Keratinocyte (primary cell): ENCODE measurements around the gene OMG. TPM values are rescaled to one million over a fixed set of nuclear protein-coding genes. Genes with fewer than 3 reads are reported as not detected.

Source experiments
- DNase-seq: peaks from one replicate; pipeline ENCODE4 v3.0.0-alpha.2; 2011; ENCODE audit warnings: low read depth, missing footprints, low spot score
- FAIRE-seq: peaks from 2 replicates; lab custom pipeline; 2011; peaks lifted over from hg19 to GRCh38; lab: Jason Lieb, UNC
- H2AFZ ChIP-seq: 2 replicates; pipeline ENCODE4 v1.6.0; 2012; ENCODE audit warnings: low read length, control low read depth, inconsistent platforms; ENCODE audit not compliant: control insufficient read depth
- H3K27ac ChIP-seq: 2 replicates; pipeline ENCODE4 v1.5.1; 2011; ENCODE audit warnings: low read length; ENCODE audit not compliant: control insufficient read depth, insufficient read depth
- H3K27me3 ChIP-seq: 3 replicates; pipeline ENCODE4 v1.6.0; 2011; ENCODE audit warnings: low read length; ENCODE audit not compliant: control insufficient read depth, insufficient read depth; ENCODE audit errors: extremely low read depth
- H3K36me3 ChIP-seq, 2 experiments: 2 replicates in 1 of 2; 3 replicates in 1 of 2; pipeline ENCODE4 v1.5.1; 2011; ENCODE audit warnings: low read length in 2 of 2, mild to moderate bottlenecking in 1 of 2; ENCODE audit not compliant: control insufficient read depth in 2 of 2, insufficient read depth in 2 of 2; ENCODE audit errors: extremely low read depth in 1 of 2
- H3K4me1 ChIP-seq: 3 replicates; pipeline ENCODE4 v1.5.1; 2011; ENCODE audit warnings: low read length; ENCODE audit not compliant: control insufficient read depth, insufficient read depth; ENCODE audit errors: extremely low read depth
- H3K4me2 ChIP-seq: 3 replicates; pipeline ENCODE4 v1.6.0; 2011; ENCODE audit warnings: low read depth, low read length; ENCODE audit not compliant: control insufficient read depth, insufficient read depth; ENCODE audit errors: extremely low read depth
- H3K4me3 ChIP-seq, 3 experiments: fragments of 200-600 bp in 1 of 3; sonication (generic) in 1 of 3; 2 replicates in 2 of 3; 3 replicates in 1 of 3; pipeline ENCODE4 v1.5.1; 2011 to 2016; ENCODE audit warnings: low read length in 3 of 3, mild to moderate bottlenecking in 3 of 3, control low read depth in 2 of 3, inconsistent platforms in 1 of 3, low read depth in 1 of 3, mixed read lengths in 1 of 3, mixed run types in 1 of 3, moderate library complexity in 1 of 3; ENCODE audit not compliant: control insufficient read depth in 2 of 3, insufficient read depth in 2 of 3; ENCODE audit errors: extremely low read depth in 1 of 3
- H3K79me2 ChIP-seq: 2 replicates; pipeline ENCODE4 v1.6.0; 2012; ENCODE audit warnings: low read length; ENCODE audit not compliant: control insufficient read depth, insufficient read depth
- H3K9ac ChIP-seq: 3 replicates; pipeline ENCODE4 v1.6.0; 2011; ENCODE audit warnings: low read length; ENCODE audit not compliant: control insufficient read depth, insufficient read depth; ENCODE audit errors: extremely low read depth
- H3K9me1 ChIP-seq: 3 replicates; pipeline ENCODE4 v1.6.0; 2011; ENCODE audit warnings: low read length; ENCODE audit not compliant: control insufficient read depth, insufficient read depth; ENCODE audit errors: extremely low read depth
- H3K9me3 ChIP-seq: 2 replicates; pipeline ENCODE4 v1.5.1; 2012; ENCODE audit warnings: low read depth, low read length; ENCODE audit not compliant: control insufficient read depth
- H4K20me1 ChIP-seq: 3 replicates; pipeline ENCODE4 v1.6.0; 2011; ENCODE audit warnings: low read length; ENCODE audit not compliant: control insufficient read depth, insufficient read depth; ENCODE audit errors: extremely low read depth
- CTCF ChIP-seq, 3 experiments: IDR thresholded peaks in 1 of 3; conservative IDR thresholded peaks in 1 of 3; optimal IDR thresholded peaks in 1 of 3; 2 replicates in 2 of 3; 3 replicates in 1 of 3; pipeline versions ENCODE3 to v1.5.1; 2011; ENCODE audit warnings: low read length in 3 of 3, mild to moderate bottlenecking in 3 of 3, moderate library complexity in 2 of 3, control low read depth in 1 of 3, inconsistent platforms in 1 of 3; ENCODE audit not compliant: insufficient read depth in 2 of 3; ENCODE audit errors: extremely low read depth in 1 of 3
- EZH2 ChIP-seq: IDR thresholded peaks from one replicate; pipeline ENCODE4 v1.6.1; 2012; ENCODE audit warnings: inconsistent platforms, mild to moderate bottlenecking, low read length, moderate library complexity
- dilution Hi-C: fragments of 300-500 bp; cut with MboI; formaldehyde crosslinking; loops from one replicate; pipeline ENCODE4 v1.7.0; 2020; ENCODE audit warnings: low sequenced_read_pairs; ENCODE audit not compliant: extremely low pct_ligation_motif_present
- polyA plus RNA-seq, 5 experiments: library from polyadenylated mRNA; depleted of rRNA in 3 of 5; stranded (reverse) in 3 of 5; stranded (forward) in 1 of 5; unstranded in 1 of 5; fragments of >200 nt; gene quantifications; 1 replicate in 1 of 5; 2 replicates in 3 of 5; 3 replicates in 1 of 5; pipeline versions ENCODE4 v1.2.1 to v1.2.3, GENCODE V29; 2011 to 2012; ENCODE audit warnings: missing spikeins in 2 of 5, low read depth in 1 of 5, low replicate concordance in 1 of 5

The OMG gene
- polyA plus RNA-seq, 1 donor (not counting 4 experiments of a cell fraction or from before 2014, with no cell fraction given), result not detected

GRCh38 chr17:31295489-31295871, 1.6 kb downstream of the OMG start:
- no peak overlapping the region for H3K27ac ChIP-seq
- H3K79me2 ChIP-seq, result no peaks in the 10 kb centered on the region
- no peaks in the 10 kb centered on the region for H3K4me1 ChIP-seq
- H3K9me3 ChIP-seq, result no peaks in the 10 kb centered on the region
- TF ChIP-seq EZH2 (no peak), CTCF (optimal IDR thresholded peaks at IDR 0.05 in 1 of 3, IDR thresholded peaks at IDR 0.05 in 1 of 3, conservative IDR thresholded peaks at IDR 0.05 in 1 of 3; ENCODE audit: extremely low read depth in 1 of 3, insufficient read depth in 2 of 3, low read length in 3 of 3) (no peak)
- no peak for FAIRE-seq
- no peak for DNase-seq
- H3K4me2 ChIP-seq, result no peak overlapping the region
- no peaks in the 10 kb centered on the region for H4K20me1 ChIP-seq
- dilution Hi-C loops, result no loop called here
- H3K9ac ChIP-seq, result no peak overlapping the region
- peaks cover 0 to 1% of the 10 kb centered on the region in 2 experiments for H3K36me3 ChIP-seq
- H3K27me3 ChIP-seq, result no peaks in the 10 kb centered on the region
- H2AFZ ChIP-seq, result no peak overlapping the region
- H3K4me3 ChIP-seq, result no peak overlapping the region
- no peaks in the 10 kb centered on the region for H3K9me1 ChIP-seq

- dilution Hi-C loops, result no loop called here
Measured at GRCh38 chr17:31294820-31295488, 2.1 kb downstream of the OMG start.

More at GRCh38 chr17:31294820-31295488, 2.1 kb downstream of the OMG start:
- H3K9me1 ChIP-seq, result no peaks in the 10 kb centered on the region
- H3K4me1 ChIP-seq, result no peaks in the 10 kb centered on the region
- no peaks in the 10 kb centered on the region for H3K79me2 ChIP-seq
- no peak overlapping the region for H3K9ac ChIP-seq
- H3K4me2 ChIP-seq, result no peak overlapping the region
- no peaks in the 10 kb centered on the region for H3K27me3 ChIP-seq
- H3K27ac ChIP-seq, result no peak overlapping the region
- H4K20me1 ChIP-seq, result no peaks in the 10 kb centered on the region
- no peak overlapping the region for H2AFZ ChIP-seq
- DNase-seq, result no peak
- no peak for FAIRE-seq
- TF ChIP-seq CTCF (optimal IDR thresholded peaks at IDR 0.05 in 1 of 3, IDR thresholded peaks at IDR 0.05 in 1 of 3, conservative IDR thresholded peaks at IDR 0.05 in 1 of 3; ENCODE audit: extremely low read depth in 1 of 3, insufficient read depth in 2 of 3, low read length in 3 of 3) (no peak), EZH2 (no peak)
- no peaks in the 10 kb centered on the region for H3K9me3 ChIP-seq
- H3K36me3 ChIP-seq, result peaks cover 0 to 1% of the 10 kb centered on the region in 2 experiments
- H3K4me3 ChIP-seq, result no peak overlapping the region
